ENCODE data around the gene BLOC1S3.

DNA sequence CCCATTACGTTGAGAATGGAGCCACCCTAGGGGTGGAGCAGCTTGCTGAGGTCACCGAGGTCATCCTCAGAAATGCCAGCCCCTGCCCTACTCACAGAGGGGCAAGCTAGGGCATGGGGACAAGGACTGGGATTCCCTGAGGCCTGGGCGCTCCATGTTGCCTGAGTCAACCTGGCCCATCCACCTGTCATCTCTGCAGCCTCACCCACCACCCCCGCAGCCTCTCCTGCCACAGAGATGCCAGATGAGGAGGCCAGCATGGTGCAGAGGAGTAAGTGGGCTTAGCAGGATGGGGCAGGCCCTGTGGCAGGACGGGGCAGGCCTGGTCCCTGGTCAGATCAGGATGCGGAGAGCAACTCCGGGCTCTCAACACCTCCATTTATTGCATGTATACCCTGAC lies 27.3 kb upstream of the BLOC1S3 start:
- TF ChIP-seq, protein P1, sequence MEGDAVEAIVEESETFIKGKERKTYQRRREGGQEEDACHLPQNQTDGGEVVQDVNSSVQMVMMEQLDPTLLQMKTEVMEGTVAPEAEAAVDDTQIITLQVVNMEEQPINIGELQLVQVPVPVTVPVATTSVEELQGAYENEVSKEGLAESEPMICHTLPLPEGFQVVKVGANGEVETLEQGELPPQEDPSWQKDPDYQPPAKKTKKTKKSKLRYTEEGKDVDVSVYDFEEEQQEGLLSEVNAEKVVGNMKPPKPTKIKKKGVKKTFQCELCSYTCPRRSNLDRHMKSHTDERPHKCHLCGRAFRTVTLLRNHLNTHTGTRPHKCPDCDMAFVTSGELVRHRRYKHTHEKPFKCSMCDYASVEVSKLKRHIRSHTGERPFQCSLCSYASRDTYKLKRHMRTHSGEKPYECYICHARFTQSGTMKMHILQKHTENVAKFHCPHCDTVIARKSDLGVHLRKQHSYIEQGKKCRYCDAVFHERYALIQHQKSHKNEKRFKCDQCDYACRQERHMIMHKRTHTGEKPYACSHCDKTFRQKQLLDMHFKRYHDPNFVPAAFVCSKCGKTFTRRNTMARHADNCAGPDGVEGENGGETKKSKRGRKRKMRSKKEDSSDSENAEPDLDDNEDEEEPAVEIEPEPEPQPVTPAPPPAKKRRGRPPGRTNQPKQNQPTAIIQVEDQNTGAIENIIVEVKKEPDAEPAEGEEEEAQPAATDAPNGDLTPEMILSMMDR (IDR thresholded peaks at IDR 0.05; ENCODE audit: low read length) = no peak
- TF ChIP-seq EZH2 (IDR thresholded peaks at IDR 0.05; ENCODE audit: borderline replicate concordance, low read length) = no peak

All from OCI-LY1 (cell line).